ENCODE data around the gene UBASH3A. TPM values are rescaled to one million over a fixed set of nuclear protein-coding genes. Genes with fewer than 3 reads are reported as not detected.

The UBASH3A gene
- total and polyA plus RNA-seq, 8 donors: 0.18 to 4.6 (median 0.31) TPM; not detected in 1

- no peak for DNase-seq
- no peak for TF ChIP-seq EP300 (IDR thresholded peaks at IDR 0.05)
- TF ChIP-seq POLR2A (IDR thresholded peaks at IDR 0.05): no peak
- TF ChIP-seq CTCF (IDR thresholded peaks at IDR 0.05): no peak
- TF ChIP-seq POLR2AphosphoS5 (IDR thresholded peaks at IDR 0.05): no peak
- peaks cover 0 to 24% (median 0%) of the 10 kb centered on the region in 3 donors for H3K27me3 ChIP-seq
- no peaks in the 10 kb centered on the region for H3K9me3 ChIP-seq
- peak overlapping the region in 4 of 5 donors; percentile 75 to 90 (median 82) for H3K27ac ChIP-seq
- peak overlapping the region in 1 of 4 donors; percentile 22 for H3K4me3 ChIP-seq
- H3K36me3 ChIP-seq: no peaks in the 10 kb centered on the region
- peaks cover 10 to 44% (median 19%) of the 10 kb centered on the region in 4 donors for H3K4me1 ChIP-seq
- intact Hi-C loops (cut with DNase I; ENCODE audit: low total_unique reads): no loop called here
- 88 to 94% (median 93%) methylated on average over 6 of the region's 6 CpGs for WGBS, 5 donors
These were observed 15.8 kb upstream of the UBASH3A start for GRCh38 chr21:42387843-42388340.

- Histone ChIP-seq H3K4me3 (peak overlapping the region in 3 of 4 donors; percentile 7 to 22 (median 7)), H3K4me1 (peaks cover 10 to 43% (median 19%) of the 10 kb centered on the region in 4 donors), H3K27ac (peak overlapping the region; percentile 75 to 90 (median 85)), H3K36me3 (no peaks in the 10 kb centered on the region), H3K27me3 (peaks cover 0 to 15% (median 0%) of the 10 kb centered on the region in 3 donors), H3K9me3 (no peaks in the 10 kb centered on the region)
- WGBS, 5 donors: 27 to 48% (median 38%) methylated on average over 17 to 20 of the region's 20 CpGs
- intact Hi-C loops (cut with DNase I; ENCODE audit: low total_unique reads): no loop called here
- TF ChIP-seq POLR2AphosphoS5 (IDR thresholded peaks at IDR 0.05): peak in 2 of 3 donors; percentile 33 to 60
- no peak for TF ChIP-seq POLR2A (IDR thresholded peaks at IDR 0.05)
- peak; percentile 70 to 87 for DNase-seq
These were observed 14.8 kb upstream of the UBASH3A start for GRCh38 chr21:42388740-42389448.

- peak overlapping the region in 1 of 4 donors; percentile 22 for H3K4me3 ChIP-seq
- peak; percentile 83 to 90 for DNase-seq
- H3K27me3 ChIP-seq: peaks cover 0 to 15% (median 0%) of the 10 kb centered on the region in 3 donors
- H3K9me3 ChIP-seq: no peaks in the 10 kb centered on the region
- intact Hi-C loops (cut with DNase I; ENCODE audit: low total_unique reads): no loop called here
- no peaks in the 10 kb centered on the region for H3K36me3 ChIP-seq
- H3K27ac ChIP-seq: peak overlapping the region; percentile 75 to 90 (median 85)
- H3K4me1 ChIP-seq: peaks cover 8 to 38% (median 17%) of the 10 kb centered on the region in 4 donors
- no peak for TF ChIP-seq POLR2A (IDR thresholded peaks at IDR 0.05)
- TF ChIP-seq EP300 (IDR thresholded peaks at IDR 0.05): no peak
- TF ChIP-seq CTCF (IDR thresholded peaks at IDR 0.05): no peak
- peak in 2 of 3 donors; percentile 45 to 56 for TF ChIP-seq POLR2AphosphoS5 (IDR thresholded peaks at IDR 0.05)
- 25 to 50% (median 35%) methylated on average over 6 of the region's 6 CpGs for WGBS, 5 donors
These were observed 14.3 kb upstream of the UBASH3A start for GRCh38 chr21:42389449-42389835.

GRCh38 chr21:42390193-42390592 is 13.5 kb upstream of the UBASH3A start:
- TF ChIP-seq EP300 (IDR thresholded peaks at IDR 0.05) (no peak), CTCF (IDR thresholded peaks at IDR 0.05) (no peak), POLR2A (IDR thresholded peaks at IDR 0.05) (no peak), POLR2AphosphoS5 (IDR thresholded peaks at IDR 0.05) (no peak)
- 65 to 77% (median 76%) methylated on average over 5 of the region's 5 CpGs for WGBS, 5 donors
- DNase-seq: no peak
- H3K4me3 ChIP-seq: no peak overlapping the region
- peaks cover 0 to 15% (median 0%) of the 10 kb centered on the region in 3 donors for H3K27me3 ChIP-seq
- H3K27ac ChIP-seq: peak overlapping the region; percentile 75 to 90 (median 85)
- H3K36me3 ChIP-seq: no peaks in the 10 kb centered on the region
- intact Hi-C loops (cut with DNase I; ENCODE audit: low total_unique reads): no loop called here
- H3K4me1 ChIP-seq: peaks cover 4 to 30% (median 16%) of the 10 kb centered on the region in 4 donors
- no peaks in the 10 kb centered on the region for H3K9me3 ChIP-seq
